Adipose tissue (tissue), 3 donors: ENCODE measurements around the gene DAB2. TPM values are rescaled to one million over a fixed set of nuclear protein-coding genes. Genes with fewer than 3 reads are reported as not detected.

ENCODE experiments used
- H3K27ac ChIP-seq: one replicate; pipeline ENCODE4 v1.5.1; 2013; ENCODE audit warnings: low read depth, low read length
- WGBS, 3 donors: extraction: QIAGEN DNeasy Blood & Tissue Kit; methylation state at CpG; one replicate each; pipeline ENCODE4 v1.1.7; 2013; 5-methylcytosine and 5-hydroxymethylcytosine counted together
- polyA plus RNA-seq, 3 donors: library from polyadenylated mRNA; stranded (reverse); fragments of 200-250 nt; gene quantifications; one replicate each; pipeline ENCODE4 v1.2.3, GENCODE V29; 2013
- donor health status: healthy with polysubstance abuse.
- donor health status: Bipolar disorder and iron deficiency.
- donor health status: healthy.

Gene DAB2
- polyA plus RNA-seq, 3 donors = 10.8 to 74.2 (median 37.4) TPM

DNA sequence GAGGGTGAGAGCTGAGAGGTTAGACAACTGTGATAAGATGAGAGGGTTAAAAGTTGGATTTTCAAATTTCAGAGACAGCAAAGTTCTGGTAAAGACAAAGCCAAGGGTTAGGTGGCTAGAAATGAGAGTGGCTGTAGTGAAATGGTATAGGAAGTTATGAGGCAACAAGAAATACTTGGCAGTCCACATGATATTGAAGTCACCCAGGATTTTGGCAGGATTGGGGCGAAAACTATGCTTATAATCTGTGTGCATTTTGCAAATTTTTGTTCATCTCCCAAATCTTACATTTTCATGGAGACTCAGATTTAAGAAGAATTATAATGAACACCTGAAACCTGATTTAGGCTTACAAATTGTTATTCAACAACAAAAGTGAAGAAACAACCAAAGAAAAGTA is 96.0 kb downstream of the DAB2 start:
- no peak overlapping the region for H3K27ac ChIP-seq
- 71 to 88% (median 88%) methylated on average over 1 of the region's 1 CpG for WGBS, 3 donors

DNA sequence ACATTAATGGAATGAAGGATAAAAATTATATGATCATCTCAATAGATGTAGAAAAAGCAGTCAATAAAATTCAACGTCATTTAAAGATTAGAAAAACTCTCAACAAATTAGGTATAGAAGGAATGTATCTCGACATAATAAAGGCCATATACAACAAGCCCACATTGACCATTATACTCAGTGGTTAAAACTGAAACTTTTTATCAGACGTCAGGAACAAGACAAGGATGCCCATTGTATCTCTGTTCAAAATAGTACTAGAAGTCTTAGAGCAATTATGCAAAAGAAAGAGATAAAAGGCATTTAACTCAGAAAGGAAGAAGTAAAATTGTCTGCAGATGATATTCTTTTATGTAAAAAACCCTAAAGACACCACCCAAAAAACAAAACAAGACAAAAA is 101.2 kb downstream of the DAB2 start:
- 54 to 88% (median 82%) methylated on average over 3 of the region's 3 CpGs for WGBS, 3 donors
- H3K27ac ChIP-seq = no peak overlapping the region

Other genes starting within 250 kb of the DAB2 start
- 10 to 100 TPM in 1 of 3 donors, 1 to 10 TPM in 2; 1.1 to 12.1 (median 4.9) TPM for gene FYB1, start 205.4 kb downstream of the DAB2 start, polyA plus RNA-seq
- gene C9, start 60.5 kb downstream of the DAB2 start, polyA plus RNA-seq = not detected